GM12891 (cell line): Measurements from ENCODE around the gene ACSBG1.

Source experiments
- DNase-seq: peaks from one replicate; pipeline ENCODE4 v3.0.0; 2011; ENCODE audit warnings: low spot score; ENCODE audit not compliant: insufficient read length
- FAIRE-seq: peaks from 2 replicates; lab custom pipeline; 2011; peaks lifted over from hg19 to GRCh38; lab: Jason Lieb, UNC
- PAX5 ChIP-seq: IDR thresholded peaks from 2 replicates; pipeline ENCODE4 v1.6.1; 2011; ENCODE audit warnings: low read length, moderate library complexity, mild to moderate bottlenecking; ENCODE audit not compliant: insufficient read depth, severe bottlenecking
- POLR2A ChIP-seq: IDR thresholded peaks from 2 replicates; pipeline ENCODE4 v1.6.1; 2011; ENCODE audit warnings: low read depth, low read length, control low read depth
- POLR2AphosphoS5 ChIP-seq: IDR thresholded peaks from 2 replicates; pipeline ENCODE4 v1.6.1; 2011; ENCODE audit warnings: low read depth, low read length, control low read depth
- POU2F2 ChIP-seq: IDR thresholded peaks from 2 replicates; pipeline ENCODE4 v1.6.1; 2011; ENCODE audit warnings: low read depth, mild to moderate bottlenecking, control low read depth, low read length, moderate library complexity
- SPI1 ChIP-seq: IDR thresholded peaks from 2 replicates; pipeline ENCODE4 v1.6.1; 2011; ENCODE audit warnings: low read depth, low read length, control low read depth
- TAF1 ChIP-seq: IDR thresholded peaks from 2 replicates; pipeline ENCODE4 v1.6.1; 2011; ENCODE audit warnings: low read depth, low read length, control low read depth

Gene ACSBG1

GRCh38 chr15:78205856-78206255 is 28.5 kb downstream of the ACSBG1 start:
- no peak for FAIRE-seq

GRCh38 chr15:78205337-78205736 is 29.0 kb downstream of the ACSBG1 start:
- DNase-seq (no peak), FAIRE-seq (no peak)
- TF ChIP-seq PAX5 (no peak), TAF1 (no peak), POU2F2 (no peak)

More at GRCh38 chr15:78205856-78206255, 28.5 kb downstream of the ACSBG1 start:
- no peak for DNase-seq
- TF ChIP-seq TAF1 = no peak
- TF ChIP-seq POU2F2 = no peak
- TF ChIP-seq SPI1 = no peak
- TF ChIP-seq POLR2A = no peak
- TF ChIP-seq PAX5 = no peak
- no peak for TF ChIP-seq POLR2AphosphoS5

- TF ChIP-seq POLR2AphosphoS5 (no peak), POLR2A (no peak), POU2F2 (no peak), PAX5 (no peak), TAF1 (no peak)
- DNase-seq (no peak), FAIRE-seq (no peak)
Measured at GRCh38 chr15:78204351-78205309, 29.7 kb downstream of the ACSBG1 start.

GRCh38 chr15:78203346-78204225 is 30.8 kb downstream of the ACSBG1 start:
- no peak for TF ChIP-seq POLR2AphosphoS5
- no peak for TF ChIP-seq PAX5
- no peak for TF ChIP-seq SPI1
- no peak for TF ChIP-seq POU2F2
- no peak for TF ChIP-seq TAF1
- no peak for TF ChIP-seq POLR2A
- DNase-seq (no peak), FAIRE-seq (no peak)

GRCh38 chr15:78201281-78202190 is 32.8 kb downstream of the ACSBG1 start:
- TF ChIP-seq POLR2A (no peak), PAX5 (no peak), POU2F2 (no peak), POLR2AphosphoS5 (no peak), SPI1 (no peak), TAF1 (no peak)
- DNase-seq (no peak), FAIRE-seq (no peak)

GRCh38 chr15:78200276-78200930 is 34.0 kb downstream of the ACSBG1 start:
- no peak for FAIRE-seq
- TF ChIP-seq TAF1 (no peak), PAX5 (no peak), POLR2A (no peak), SPI1 (no peak), POLR2AphosphoS5 (no peak), POU2F2 (no peak)

GRCh38 chr15:78197632-78198031 is 36.7 kb downstream of the ACSBG1 start:
- TF ChIP-seq POLR2A (no peak), POU2F2 (no peak), PAX5 (no peak), TAF1 (no peak), POLR2AphosphoS5 (no peak), SPI1 (no peak)

More at GRCh38 chr15:78200276-78200930, 34.0 kb downstream of the ACSBG1 start:
- no peak for DNase-seq

GRCh38 chr15:78195735-78196201 is 38.6 kb downstream of the ACSBG1 start:
- FAIRE-seq (peak; percentile 98), DNase-seq (peak; percentile 79)
- TF ChIP-seq TAF1 (no peak), PAX5 (no peak), POLR2A (no peak), SPI1 (no peak), POU2F2 (peak; percentile 46; the same call in 1 of the 2 replicates), POLR2AphosphoS5 (no peak)

More at GRCh38 chr15:78197632-78198031, 36.7 kb downstream of the ACSBG1 start:
- FAIRE-seq = no peak
- DNase-seq = no peak

- no peak for DNase-seq
- no peak for FAIRE-seq
- TF ChIP-seq POU2F2 = no peak
- TF ChIP-seq PAX5 = no peak
- TF ChIP-seq TAF1 = no peak
- TF ChIP-seq POLR2AphosphoS5 = no peak
- no peak for TF ChIP-seq POLR2A
- TF ChIP-seq SPI1 = no peak
Measured at GRCh38 chr15:78194568-78194925, 39.8 kb downstream of the ACSBG1 start.
